Measurements from ENCODE around the gene CLIC4.
"Not testable (repeated sequence)": the region's sequence is repeated elsewhere in the genome, so short reads cannot be mapped to it uniquely, and the experiment has no call there.

GRCh38 chr1:24891367-24891766 is 146.1 kb downstream of the CLIC4 start:
- TF ChIP-seq CTCF, POLR2A (IDR thresholded peaks at IDR 0.05): not testable (repeated sequence)
